Germinal center (tissue), 1 donor: ENCODE results near the gene CFAP97D1.

Experiments
- DNase-seq: peaks from one replicate; pipeline ENCODE4 v3.0.0; 2012; ENCODE audit warnings: mixed read lengths, low spot score

The CFAP97D1 gene

DNA sequence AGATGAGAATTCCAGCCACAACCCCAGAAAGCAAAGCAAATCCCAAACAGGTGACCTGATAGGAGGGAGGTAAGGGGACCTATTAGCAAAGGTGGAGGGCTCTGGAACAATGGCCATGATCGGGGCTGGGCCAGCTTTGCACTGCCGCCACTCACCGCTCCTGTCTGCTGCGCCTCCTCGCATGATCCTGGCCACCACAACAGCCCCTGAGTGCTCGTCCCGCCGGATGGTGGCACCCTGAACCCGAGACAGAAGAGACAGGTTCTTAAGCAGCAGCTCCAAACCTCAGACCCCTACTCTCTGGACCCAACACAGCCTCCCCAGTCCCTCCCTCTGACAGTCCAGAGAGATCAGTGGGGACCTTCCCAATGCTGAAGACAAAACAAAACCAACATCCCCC is 47.4 kb downstream of the CFAP97D1 start:
- no peak for DNase-seq

DNA sequence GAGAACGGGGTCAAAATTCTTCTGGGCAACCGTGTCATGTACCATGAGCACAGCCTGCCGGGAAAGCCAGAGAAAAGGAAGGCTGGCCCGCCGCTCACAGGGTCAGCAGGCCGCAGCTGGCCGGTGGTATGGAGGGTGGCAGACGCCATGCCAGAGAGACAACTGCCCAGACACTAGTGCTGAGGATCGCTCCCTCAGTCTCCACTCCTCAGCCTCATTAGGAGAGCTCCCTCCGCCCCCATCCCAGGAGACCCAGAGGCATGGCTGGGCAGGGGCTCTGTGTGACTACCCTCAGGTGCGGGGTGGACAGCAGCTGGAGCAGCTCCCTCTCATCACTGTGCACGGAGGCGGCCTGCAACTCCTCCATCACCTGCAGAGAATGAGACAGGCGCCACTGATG is 49.5 kb downstream of the CFAP97D1 start:
- DNase-seq: no peak

DNA sequence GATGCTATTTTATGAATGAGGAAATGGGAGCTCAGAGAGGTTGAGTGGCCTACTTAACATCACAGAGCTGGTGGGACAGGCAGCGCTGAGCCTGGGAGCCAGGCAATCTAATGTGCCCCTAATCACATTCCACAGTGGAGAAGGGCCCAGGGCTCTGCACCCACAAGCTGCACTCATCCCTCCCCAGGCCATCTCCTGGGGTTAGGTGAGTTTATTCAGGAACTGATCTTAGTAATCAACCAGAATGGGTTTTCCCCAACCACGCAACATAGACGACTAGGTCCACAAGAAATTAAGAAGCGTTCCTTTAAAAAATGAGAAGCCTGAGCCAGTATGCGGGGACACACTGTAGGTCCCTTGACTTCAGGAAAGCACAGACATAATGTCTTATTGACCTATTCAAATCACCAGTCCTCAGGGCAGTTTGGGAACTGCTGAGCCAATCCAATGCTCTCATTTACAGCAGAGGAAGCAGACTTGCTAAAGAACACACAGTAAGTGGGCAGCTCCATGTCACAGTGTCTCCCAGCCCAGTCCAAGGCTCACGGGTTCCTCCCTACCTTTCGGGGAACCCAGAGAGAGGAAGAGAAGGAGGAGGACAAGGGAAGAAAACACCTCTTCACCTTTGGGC is 50.4 kb downstream of the CFAP97D1 start:
- DNase-seq: no peak

DNA sequence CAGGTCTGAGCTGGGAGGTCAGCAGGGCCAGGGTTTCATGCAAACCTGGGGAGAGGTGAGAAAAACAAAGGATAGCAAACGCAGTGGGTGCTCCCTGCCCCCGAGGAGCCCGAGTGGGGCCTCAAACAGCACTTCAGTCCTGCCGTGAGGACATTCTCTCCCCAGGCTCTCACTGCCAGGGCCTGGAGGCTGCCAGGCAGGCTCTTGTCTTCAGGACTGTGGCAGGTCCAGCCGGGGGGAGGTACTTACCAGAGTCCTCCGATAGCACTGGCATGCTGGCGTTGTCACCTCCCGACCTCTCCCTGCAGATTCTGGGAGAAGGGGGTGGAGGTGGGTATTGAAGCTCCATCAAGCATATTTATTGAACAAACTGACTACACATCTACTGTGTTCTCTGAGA is 51.4 kb downstream of the CFAP97D1 start:
- no peak for DNase-seq

DNA sequence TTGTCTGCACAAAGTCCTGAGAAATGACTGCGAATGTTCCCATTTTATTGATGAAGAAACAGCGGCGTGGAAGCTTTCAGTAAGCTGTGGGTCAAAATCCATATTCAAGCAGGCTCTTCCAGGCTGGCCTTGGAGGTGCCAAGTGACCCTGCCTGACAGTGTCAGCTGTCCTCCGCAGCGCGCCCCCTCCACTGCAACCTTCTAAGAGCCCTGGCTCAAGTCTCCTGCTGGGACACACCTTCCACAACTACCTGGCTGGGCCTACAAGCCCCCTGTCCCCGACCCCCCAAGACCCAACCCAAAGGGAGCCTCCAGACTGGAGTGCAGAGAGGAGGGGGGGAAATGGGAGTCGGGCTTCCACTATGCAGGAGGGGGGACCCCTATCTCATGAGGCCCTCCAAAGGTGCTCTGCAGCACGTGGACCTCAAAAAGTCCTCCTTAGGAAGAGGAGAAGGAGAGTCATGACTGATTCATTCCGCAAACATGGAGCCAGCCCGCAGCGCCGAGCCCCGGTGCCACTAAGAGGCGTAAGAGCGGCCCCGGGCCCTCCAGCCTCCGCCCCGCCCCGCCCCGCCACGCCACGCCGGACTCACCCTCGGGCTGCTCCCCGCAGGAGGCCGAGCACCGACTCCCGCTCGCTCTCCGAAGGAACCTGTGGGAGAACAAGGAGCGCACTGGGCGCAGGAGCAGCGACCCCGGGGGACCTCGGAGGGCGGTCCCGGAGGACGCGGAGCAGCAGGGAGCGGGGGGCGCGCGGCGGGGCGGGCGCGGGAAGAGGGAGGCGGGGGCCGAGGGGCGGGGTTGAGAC is 52.1 kb downstream of the CFAP97D1 start:
- peak; percentile 16 for DNase-seq

DNA sequence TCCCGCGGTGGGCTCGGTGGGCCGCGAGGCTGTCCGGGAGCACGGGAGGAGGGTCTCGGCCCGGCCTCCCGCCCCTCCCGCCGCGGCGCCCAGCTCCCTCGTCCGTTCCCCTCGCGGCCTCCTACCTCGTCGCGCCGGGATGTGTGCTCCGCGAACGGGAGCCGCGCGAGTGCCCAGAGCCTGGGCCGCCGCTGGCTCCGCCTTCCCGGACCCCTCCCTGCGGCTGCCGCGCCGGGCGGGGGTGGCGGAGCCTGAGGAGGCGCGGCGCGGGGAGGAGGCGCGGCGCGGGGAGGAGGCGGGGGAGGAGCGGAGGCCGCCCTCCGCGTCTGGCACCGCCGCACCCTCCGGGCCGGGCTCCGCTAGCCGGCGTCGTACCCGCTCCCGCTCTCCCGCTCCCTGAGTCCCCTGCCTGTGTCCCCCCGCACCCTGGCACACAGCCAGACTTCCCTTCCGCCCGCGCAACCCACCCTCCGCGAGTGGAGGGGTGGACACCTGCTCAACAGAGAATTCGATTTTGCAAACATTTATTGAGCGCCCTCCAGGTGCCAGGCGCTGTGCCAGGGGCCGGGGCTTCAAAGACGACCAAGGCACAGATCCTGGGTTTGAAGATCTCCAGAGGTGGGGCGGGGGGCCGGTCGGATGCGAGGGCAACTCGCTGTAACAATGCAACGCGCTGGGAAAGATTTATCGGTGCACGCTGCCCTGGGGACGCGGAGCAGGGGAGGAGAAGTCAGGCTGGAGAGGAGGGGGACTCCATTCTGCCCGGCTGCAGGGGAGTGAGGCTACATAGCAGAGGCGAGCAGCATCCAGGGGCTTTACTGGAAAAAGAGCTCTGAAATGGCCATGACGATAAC is 53.0 kb downstream of the CFAP97D1 start, which contains the start of gene MPP3:
Gene MPP3, minus strand, starts transcription at position 171 of the 854 bp plus-strand sequence. CDS start 1,240 bp downstream, outside the sequence.
- peak; percentile 49 for DNase-seq

DNA sequence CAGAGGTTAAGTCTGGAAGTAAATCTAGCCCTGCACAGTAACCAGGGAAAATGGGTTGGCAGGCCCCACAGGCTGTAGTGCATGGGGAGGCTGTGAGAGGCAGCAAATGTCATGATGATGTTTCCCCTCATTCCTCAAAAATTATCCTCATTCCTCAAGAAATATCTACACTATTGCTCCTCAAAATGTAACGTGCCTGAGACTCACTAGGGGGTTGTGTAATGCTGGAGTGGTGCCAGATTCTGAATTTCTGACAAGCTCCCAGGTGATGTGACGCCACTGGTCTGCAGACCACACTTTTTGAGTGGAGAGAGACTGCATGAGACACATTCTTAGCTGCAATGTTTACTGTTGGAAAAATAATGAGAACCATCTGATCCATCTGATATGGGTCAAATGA is 53.9 kb downstream of the CFAP97D1 start:
- DNase-seq: no peak
